Measurements from ENCODE around the gene FOXN3. TPM values are rescaled to one million over a fixed set of nuclear protein-coding genes. Genes with fewer than 3 reads are reported as not detected.
"Not testable (repeated sequence)": the region's sequence is repeated elsewhere in the genome, so short reads cannot be mapped to it uniquely, and the experiment has no call there.

The FOXN3 gene
- polyA plus RNA-seq, 2 of the 4 experiments (the other 2 are of a cell fraction): 6.0 to 6.4 TPM

DNA sequence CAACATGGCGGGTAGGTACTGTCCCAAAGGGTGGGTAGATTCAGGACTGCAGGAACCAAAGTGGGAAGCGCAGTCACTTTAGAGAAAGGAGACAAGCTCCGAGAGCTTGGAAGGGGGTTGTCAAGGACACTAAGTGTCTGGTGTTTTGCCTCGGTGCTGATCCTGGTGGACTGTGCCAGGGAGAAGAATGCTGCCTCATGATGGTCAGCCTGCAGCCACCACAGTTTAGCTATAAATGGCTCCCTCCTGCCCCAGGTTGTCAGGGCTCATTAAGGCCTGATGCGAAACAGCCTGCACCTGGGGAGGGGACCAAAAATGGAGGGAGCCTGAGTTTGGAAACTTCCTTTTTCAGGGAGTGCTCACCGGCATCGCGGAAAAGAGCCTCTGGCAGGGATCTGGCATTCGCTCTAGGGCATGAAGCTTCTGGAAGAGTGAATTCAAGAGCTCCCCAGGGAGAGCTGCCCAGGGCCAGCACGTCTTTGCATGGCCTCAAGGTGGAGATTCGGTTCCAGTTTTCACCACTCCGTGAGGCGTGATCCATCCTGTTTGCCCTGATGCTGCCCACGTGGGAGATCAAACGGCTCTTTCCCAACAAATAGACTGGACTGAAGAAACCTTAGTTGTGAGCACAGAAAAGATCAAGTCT, 164.0 kb downstream of the FOXN3 start:
- Histone ChIP-seq H3K9me3 (no peaks in the 10 kb centered on the region), H3K4me3 (no peak overlapping the region), H3K27ac (no peak overlapping the region), H3K4me2 (no peak overlapping the region), H3K4me1 (no peaks in the 10 kb centered on the region)
- ChIA-PET CTCF (interaction anchor here (0.9 to 1.5 kb wide), 3 partner anchors 14 to 226 kb away, joined by 3 read pairs; no protein-coding TSS in a partner anchor), POLR2A (no interaction called here)
- DNase-seq (ENCODE audit: low read depth in 1 of 2, low spot score in 1 of 2) (peak in 1 of 2 experiments; percentile 11), FAIRE-seq (no peak), ATAC-seq (no peak; a peak in 1 of 6 replicates)
- TF ChIP-seq CEBPB (IDR thresholded peaks at IDR 0.05) (no peak), MAFK (IDR thresholded peaks at IDR 0.05; ENCODE audit: partially characterized antibody) (no peak)
- 74% methylated on average over 15 of the region's 15 CpGs for WGBS (ENCODE audit: missing lambda C conversion rate)

DNA sequence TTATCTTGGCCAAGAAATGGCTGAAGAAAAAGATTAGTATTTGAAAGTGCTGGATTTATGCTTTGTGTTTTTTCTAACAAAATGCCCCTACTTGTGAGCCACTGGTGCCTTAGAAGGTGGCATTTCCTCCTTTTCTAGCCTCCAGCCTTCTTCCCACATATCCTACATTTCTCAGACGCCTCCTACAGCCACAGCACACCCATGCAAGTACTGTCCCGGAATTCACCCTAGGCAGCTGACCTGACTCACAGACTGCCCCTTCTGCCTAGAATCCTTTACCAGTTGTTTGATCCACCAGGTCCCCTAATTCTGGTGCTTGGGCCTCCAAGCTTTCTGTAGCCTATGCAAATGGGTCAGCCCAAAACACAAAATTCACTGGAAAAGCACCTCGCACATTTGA, 166.0 kb downstream of the FOXN3 start:
- Histone ChIP-seq H3K4me1 (0 out of 3 replicates have a peak, but pooled peaks cover 3% of the 10 kb centered on the region), H3K4me3 (no peak overlapping the region), H3K4me2 (no peak overlapping the region), H3K27ac (no peak overlapping the region), H3K9me3 (no peaks in the 10 kb centered on the region)
- 82% methylated on average over 3 of the region's 3 CpGs for WGBS (ENCODE audit: missing lambda C conversion rate)
- ATAC-seq: no peak
- no peak for FAIRE-seq
- TF ChIP-seq HEYL (CRISPR knock-in tag; IDR thresholded peaks at IDR 0.05): no peak
- no peak for TF ChIP-seq ZC3H11A (IDR thresholded peaks at IDR 0.05)
- TF ChIP-seq ZFP36 (IDR thresholded peaks at IDR 0.05; ENCODE audit: borderline replicate concordance, partially characterized antibody): no peak
- TF ChIP-seq, protein P1, sequence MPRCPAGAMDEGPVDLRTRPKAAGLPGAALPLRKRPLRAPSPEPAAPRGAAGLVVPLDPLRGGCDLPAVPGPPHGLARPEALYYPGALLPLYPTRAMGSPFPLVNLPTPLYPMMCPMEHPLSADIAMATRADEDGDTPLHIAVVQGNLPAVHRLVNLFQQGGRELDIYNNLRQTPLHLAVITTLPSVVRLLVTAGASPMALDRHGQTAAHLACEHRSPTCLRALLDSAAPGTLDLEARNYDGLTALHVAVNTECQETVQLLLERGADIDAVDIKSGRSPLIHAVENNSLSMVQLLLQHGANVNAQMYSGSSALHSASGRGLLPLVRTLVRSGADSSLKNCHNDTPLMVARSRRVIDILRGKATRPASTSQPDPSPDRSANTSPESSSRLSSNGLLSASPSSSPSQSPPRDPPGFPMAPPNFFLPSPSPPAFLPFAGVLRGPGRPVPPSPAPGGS (IDR thresholded peaks at IDR 0.05): no peak
- TF ChIP-seq FOSL2 (IDR thresholded peaks at IDR 0.05): no peak
- TF ChIP-seq FOSL2 (CRISPR knock-in tag; IDR thresholded peaks at IDR 0.05): no peak
- no peak for TF ChIP-seq BHLHE40 (IDR thresholded peaks at IDR 0.05; ENCODE audit: low read depth, low read length)
- TF ChIP-seq ZSCAN20 (CRISPR knock-in tag; IDR thresholded peaks at IDR 0.05): no peak
- no peak for TF ChIP-seq CBX2 (IDR thresholded peaks at IDR 0.05; ENCODE audit: borderline replicate concordance, low read depth)
- no peak for TF ChIP-seq EHF (CRISPR knock-in tag; IDR thresholded peaks at IDR 0.05)
- TF ChIP-seq MAZ (IDR thresholded peaks at IDR 0.05; ENCODE audit: borderline replicate concordance, low read depth, low read length): no peak
- TF ChIP-seq MYC (IDR thresholded peaks at IDR 0.05; ENCODE audit: borderline replicate concordance, low read length): no peak
- TF ChIP-seq POLR2A (IDR thresholded peaks at IDR 0.05; ENCODE audit: low read length): no peak
- no peak for TF ChIP-seq FOSB (CRISPR knock-in tag; IDR thresholded peaks at IDR 0.05)
- TF ChIP-seq KDM1A (IDR thresholded peaks at IDR 0.05; ENCODE audit: low read depth): no peak
- TF ChIP-seq HOXB13 (CRISPR knock-in tag; IDR thresholded peaks at IDR 0.05; ENCODE audit: low read depth): no peak
- no peak for TF ChIP-seq JUNB (IDR thresholded peaks at IDR 0.05)
- TF ChIP-seq ESRRA (IDR thresholded peaks at IDR 0.05; ENCODE audit: borderline replicate concordance, low read length): no peak
- no peak for TF ChIP-seq NFE2L2 (conservative IDR thresholded peaks at IDR 0.05; ENCODE audit: low read length)
- no peak for TF ChIP-seq SREBF2 (IDR thresholded peaks at IDR 0.05)
- CTCF ChIA-PET: no interaction called here
- no peak for DNase-seq (ENCODE audit: low read depth in 1 of 2, low spot score in 1 of 2)
- POLR2A ChIA-PET: no interaction called here

DNA sequence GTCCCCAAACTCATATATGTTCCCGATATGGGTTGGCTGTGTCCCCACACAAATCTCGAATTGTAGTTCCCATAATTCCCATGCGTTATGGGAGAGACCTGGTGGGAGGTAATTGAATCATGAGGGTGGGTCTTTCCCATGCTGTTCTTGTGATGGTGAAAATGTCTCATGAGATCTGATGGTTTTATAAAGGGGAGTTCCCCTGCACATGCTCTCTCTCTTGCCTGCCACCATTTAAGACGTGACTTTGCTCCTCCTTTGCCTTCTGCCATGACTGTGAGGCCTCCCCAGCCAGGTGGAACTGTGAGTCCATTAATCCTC, 166.4 kb downstream of the FOXN3 start:
- CTCF ChIA-PET; H3K9me3 ChIP-seq; H3K4me1 ChIP-seq; H3K27ac ChIP-seq; POLR2A ChIA-PET; H3K4me2 ChIP-seq; DNase-seq (ENCODE audit: low read depth in 1 of 2, low spot score in 1 of 2); H3K4me3 ChIP-seq; ATAC-seq; FAIRE-seq: not testable (repeated sequence)
- 65% methylated on average over 4 of the region's 4 CpGs for WGBS (ENCODE audit: missing lambda C conversion rate)
